ENCODE data around the gene EHF. TPM values are rescaled to one million over a fixed set of nuclear protein-coding genes. Genes with fewer than 3 reads are reported as not detected.

Gene EHF
- total RNA-seq (100 to 1,000 TPM in 3 of 5 donors, 10 to 100 TPM in 2; 36.2 to 142 (median 113) TPM), polyA plus RNA-seq (10 to 100 TPM; 15.5 to 22.8 (median 19.4) TPM)
- long read RNA-seq, donor 1, result 0 reads
- long read RNA-seq, donor 2, partial matches to known transcripts, result 0 of 1 reads
- long read RNA-seq, donor 2, other reads (novel, unspliced or antisense), result 0 of 1 reads
- long read RNA-seq, donor 3, partial matches to known transcripts, result 0 of 2 reads
- long read RNA-seq, donor 3, other reads (novel, unspliced or antisense), result 0 of 2 reads
- long read RNA-seq, donor 4, result 0 reads
- long read RNA-seq, donor 5, result 0 reads
- long read RNA-seq, donor 6, transcript EHF-201 (9 exons, 3,150 nt), result major isoform, 5 of 28 reads
- long read RNA-seq, donor 6, partial matches to known transcripts, result 23 of 28 reads
- long read RNA-seq, donor 6, other reads (novel, unspliced or antisense), result 0 of 28 reads
- long read RNA-seq, donor 7, partial matches to known transcripts, result 0 of 5 reads
- long read RNA-seq, donor 7, other reads (novel, unspliced or antisense), result 0 of 5 reads
- long read RNA-seq, donor 8, result 0 reads
- long read RNA-seq, donor 9, partial matches to known transcripts, result 0 of 5 reads
- long read RNA-seq, donor 9, other reads (novel, unspliced or antisense), result 0 of 5 reads
- long read RNA-seq, donor 10, partial matches to known transcripts, result 0 of 2 reads
- long read RNA-seq, donor 10, other reads (novel, unspliced or antisense), result 0 of 2 reads

GRCh38 chr11:34620820-34621792, at the start of gene EHF:
TSS of gene EHF (plus strand) at chr11:34621093. CDS start at chr11:34642631, 21,538 bp downstream.
- WGBS, 5 donors, result 19 to 43% (median 30%) methylated on average over 7 of the region's 7 CpGs
- intact Hi-C loops (cut with DNase I; ENCODE audit: low total_unique reads), result no loop called here
- peaks cover 20 to 35% (median 26%) of the 10 kb centered on the region in 4 donors for H3K4me1 ChIP-seq

GRCh38 chr11:34573537-34573936, 47.4 kb upstream of the EHF start:
- TF ChIP-seq CTCF (IDR thresholded peaks at IDR 0.05) (no peak), EP300 (IDR thresholded peaks at IDR 0.05) (no peak)
- DNase-seq, result no peak
- Histone ChIP-seq H3K4me3 (no peak overlapping the region), H3K27me3 (peaks cover 0 to 29% (median 0%) of the 10 kb centered on the region in 3 donors), H3K4me1 (no peaks in the 10 kb centered on the region), H3K36me3 (no peaks in the 10 kb centered on the region), H3K9me3 (no peaks in the 10 kb centered on the region), H3K27ac (no peak overlapping the region)
- 85 to 96% (median 91%) methylated on average over 7 of the region's 7 CpGs for WGBS, 5 donors
- intact Hi-C loops (cut with DNase I; ENCODE audit: low total_unique reads), result no loop called here

More at GRCh38 chr11:34620820-34621792, at the start of gene EHF:
- peak; percentile 43 to 89 for DNase-seq
- Histone ChIP-seq H3K27ac (peak within 1 kb of the TSS; percentile 82 to 93 (median 86)), H3K36me3 (no peaks in the 10 kb centered on the region), H3K27me3 (no peaks in the 10 kb centered on the region), H3K9me3 (no peaks in the 10 kb centered on the region), H3K4me3 (peak within 1 kb of the TSS; percentile 32 to 49 (median 41))
- TF ChIP-seq CTCF (IDR thresholded peaks at IDR 0.05) (no peak), POLR2AphosphoS5 (IDR thresholded peaks at IDR 0.05) (peak in 2 of 3 donors; percentile 71 to 87), POLR2A (IDR thresholded peaks at IDR 0.05) (peak in 2 of 4 donors; percentile 27 to 35)

GRCh38 chr11:34575261-34575660, 45.6 kb upstream of the EHF start:
- Histone ChIP-seq H3K9me3 (no peaks in the 10 kb centered on the region), H3K4me3 (no peak overlapping the region), H3K4me1 (no peaks in the 10 kb centered on the region), H3K27me3 (peaks cover 0 to 29% (median 0%) of the 10 kb centered on the region in 3 donors), H3K36me3 (no peaks in the 10 kb centered on the region), H3K27ac (no peak overlapping the region)
- TF ChIP-seq CTCF (IDR thresholded peaks at IDR 0.05), result no peak
- no peak for TF ChIP-seq POLR2A (IDR thresholded peaks at IDR 0.05)
- no peak for TF ChIP-seq POLR2AphosphoS5 (IDR thresholded peaks at IDR 0.05)
- no peak for TF ChIP-seq EP300 (IDR thresholded peaks at IDR 0.05)
- no peak for DNase-seq
- WGBS, 5 donors, result 49 to 66% (median 55%) methylated on average over 4 of the region's 4 CpGs
- intact Hi-C loops (cut with DNase I; ENCODE audit: low total_unique reads), result no loop called here

- intact Hi-C loops (cut with DNase I; ENCODE audit: low total_unique reads), result no loop called here
- TF ChIP-seq POLR2AphosphoS5 (IDR thresholded peaks at IDR 0.05) (no peak), CTCF (IDR thresholded peaks at IDR 0.05) (no peak), EP300 (IDR thresholded peaks at IDR 0.05) (no peak), POLR2A (IDR thresholded peaks at IDR 0.05) (no peak)
- peaks cover 0 to 29% (median 0%) of the 10 kb centered on the region in 3 donors for H3K27me3 ChIP-seq
- no peaks in the 10 kb centered on the region for H3K4me1 ChIP-seq
- no peak overlapping the region for H3K27ac ChIP-seq
- H3K4me3 ChIP-seq, result no peak overlapping the region
- DNase-seq, result no peak
- WGBS, 5 donors, result 94 to 99% (median 96%) methylated on average over 2 of the region's 2 CpGs
- H3K9me3 ChIP-seq, result no peaks in the 10 kb centered on the region
- H3K36me3 ChIP-seq, result no peaks in the 10 kb centered on the region
Measured at GRCh38 chr11:34575671-34576070, 45.2 kb upstream of the EHF start.

Measured in stomach (tissue), 19 donors.